OCI-LY1 (cell line): ENCODE measurements around the gene SHC1.

Source experiments
- H2AFZ ChIP-seq: fragments of 200-600 bp; sonication (generic), shearing (Covaris generic); 2 replicates; pipeline ENCODE4 v1.6.0; 2014; ENCODE audit warnings: antibody characterized with exemption, mild to moderate bottlenecking, low read length
- H3F3A ChIP-seq: fragments of 200-600 bp; sonication (generic), shearing (Covaris generic); 2 replicates; pipeline ENCODE4 v1.6.0; 2014; ENCODE audit warnings: mild to moderate bottlenecking, antibody characterized with exemption, low read length, moderate library complexity; ENCODE audit not compliant: insufficient read depth
- H3K27ac ChIP-seq: fragments of 200-600 bp; sonication (generic); 2 replicates; pipeline ENCODE4 v1.5.1; 2014; ENCODE audit warnings: low read length, mixed run types, mild to moderate bottlenecking, low read depth; ENCODE audit not compliant: poor library complexity, severe bottlenecking
- H3K27me3 ChIP-seq: fragments of 200-600 bp; sonication (generic); 2 replicates; pipeline ENCODE4 v1.6.0; 2014; ENCODE audit warnings: antibody characterized with exemption, mild to moderate bottlenecking, low read length, moderate library complexity; ENCODE audit not compliant: insufficient read depth
- H3K36me3 ChIP-seq: fragments of 200-600 bp; sonication (generic); 2 replicates; pipeline ENCODE4 v1.6.1; 2014; ENCODE audit warnings: mild to moderate bottlenecking, antibody characterized with exemption, low read length, moderate library complexity, mixed read lengths; ENCODE audit not compliant: insufficient read depth
- H3K4me1 ChIP-seq: fragments of 200-600 bp; sonication (generic); 2 replicates; pipeline ENCODE4 v1.5.1; 2014; ENCODE audit warnings: mild to moderate bottlenecking, low read length, moderate library complexity; ENCODE audit not compliant: insufficient read depth, severe bottlenecking
- H3K4me2 ChIP-seq: fragments of 200-600 bp; sonication (generic), shearing (Covaris generic); 2 replicates; pipeline ENCODE4 v1.6.1; 2014; ENCODE audit warnings: low read length
- H3K4me3 ChIP-seq: fragments of 200-600 bp; sonication (generic); 2 replicates; pipeline ENCODE4 v1.5.1; 2014; ENCODE audit warnings: low read length, low read depth, mild to moderate bottlenecking, mixed read lengths; ENCODE audit not compliant: poor library complexity, severe bottlenecking
- H3K79me2 ChIP-seq: fragments of 200-600 bp; shearing (Covaris generic); 2 replicates; pipeline ENCODE4 v1.6.1; 2016; ENCODE audit warnings: mixed run types, low read length, mixed read lengths; ENCODE audit not compliant: insufficient read depth
- H3K9ac ChIP-seq: fragments of 200-600 bp; sonication (generic), shearing (Covaris generic); 2 replicates; pipeline ENCODE4 v1.6.1; 2014; ENCODE audit warnings: mild to moderate bottlenecking, low read length, mixed read lengths
- H3K9me2 ChIP-seq: fragments of 200-600 bp; sonication (generic), shearing (Covaris generic); 2 replicates; pipeline ENCODE4 v1.6.1; 2014; ENCODE audit warnings: low read depth, mild to moderate bottlenecking, low read length, mixed read lengths
- H3K9me3 ChIP-seq: fragments of 200-600 bp; shearing (Covaris generic); 2 replicates; pipeline ENCODE4 v1.6.1; 2014; ENCODE audit warnings: low read length, mixed read lengths
- H4K20me1 ChIP-seq: fragments of 200-600 bp; sonication (generic), shearing (Covaris generic); 2 replicates; pipeline ENCODE4 v1.6.0; 2016; ENCODE audit warnings: mild to moderate bottlenecking, low read length; ENCODE audit not compliant: insufficient read depth
- EZH2 ChIP-seq: fragments of 200-600 bp; sonication (generic), shearing (Covaris generic); IDR thresholded peaks from 2 replicates; pipeline ENCODE4 v1.8.0; 2017; ENCODE audit warnings: borderline replicate concordance, mixed run types, mild to moderate bottlenecking, antibody characterized with exemption, low read length, moderate library complexity, mixed read lengths
- TF ChIP-seq, protein P1 (sequence below): fragments of 200-600 bp; sonication (generic), shearing (Covaris generic); IDR thresholded peaks from 2 replicates; pipeline ENCODE4 v1.5.1; 2017; ENCODE audit warnings: mild to moderate bottlenecking, antibody characterized with exemption, low read length, moderate library complexity, mixed read lengths

The SHC1 gene

DNA sequence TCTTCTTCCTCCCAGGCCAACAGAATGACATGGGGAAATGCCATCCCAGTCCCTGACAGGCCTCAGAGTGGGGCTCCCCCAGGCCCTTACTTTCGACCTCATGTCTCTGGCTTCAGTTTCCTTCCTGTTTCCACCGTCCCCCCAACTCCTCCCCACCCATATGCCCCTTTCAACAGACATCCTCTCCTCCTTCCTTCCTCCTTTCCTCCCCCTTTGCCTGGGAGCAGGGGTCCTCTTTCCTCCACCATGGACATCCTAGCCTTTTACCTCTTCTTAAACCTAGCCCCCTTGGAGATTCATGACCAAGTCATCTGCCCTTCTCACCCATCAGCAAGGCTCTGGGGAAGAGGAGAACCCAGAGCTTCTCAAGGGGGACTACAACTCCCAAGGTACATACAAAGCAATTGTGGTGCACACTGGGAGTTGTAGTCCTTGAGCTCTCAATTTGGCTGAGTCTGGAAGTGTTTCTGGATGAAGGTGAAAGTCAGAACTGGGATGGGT, 36.1 kb upstream of the SHC1 start:
- Histone ChIP-seq H3K27ac (peak overlapping the region; percentile 69), H3K36me3 (no peaks in the 10 kb centered on the region), H3K4me3 (no peak overlapping the region), H3K79me2 (no peaks in the 10 kb centered on the region), H3K9ac (no peak overlapping the region), H3F3A (peaks cover 4% of the 10 kb centered on the region; the same call in 1 of the 2 replicates), H2AFZ (no peak overlapping the region), H3K4me1 (peaks cover 32% of the 10 kb centered on the region), H3K27me3 (no peaks in the 10 kb centered on the region), H3K4me2 (no peak overlapping the region), H4K20me1 (no peaks in the 10 kb centered on the region), H3K9me2 (no peaks in the 10 kb centered on the region), H3K9me3 (no peaks in the 10 kb centered on the region)
- TF ChIP-seq EZH2: no peak
- TF ChIP-seq, protein P1, sequence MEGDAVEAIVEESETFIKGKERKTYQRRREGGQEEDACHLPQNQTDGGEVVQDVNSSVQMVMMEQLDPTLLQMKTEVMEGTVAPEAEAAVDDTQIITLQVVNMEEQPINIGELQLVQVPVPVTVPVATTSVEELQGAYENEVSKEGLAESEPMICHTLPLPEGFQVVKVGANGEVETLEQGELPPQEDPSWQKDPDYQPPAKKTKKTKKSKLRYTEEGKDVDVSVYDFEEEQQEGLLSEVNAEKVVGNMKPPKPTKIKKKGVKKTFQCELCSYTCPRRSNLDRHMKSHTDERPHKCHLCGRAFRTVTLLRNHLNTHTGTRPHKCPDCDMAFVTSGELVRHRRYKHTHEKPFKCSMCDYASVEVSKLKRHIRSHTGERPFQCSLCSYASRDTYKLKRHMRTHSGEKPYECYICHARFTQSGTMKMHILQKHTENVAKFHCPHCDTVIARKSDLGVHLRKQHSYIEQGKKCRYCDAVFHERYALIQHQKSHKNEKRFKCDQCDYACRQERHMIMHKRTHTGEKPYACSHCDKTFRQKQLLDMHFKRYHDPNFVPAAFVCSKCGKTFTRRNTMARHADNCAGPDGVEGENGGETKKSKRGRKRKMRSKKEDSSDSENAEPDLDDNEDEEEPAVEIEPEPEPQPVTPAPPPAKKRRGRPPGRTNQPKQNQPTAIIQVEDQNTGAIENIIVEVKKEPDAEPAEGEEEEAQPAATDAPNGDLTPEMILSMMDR: no peak

DNA sequence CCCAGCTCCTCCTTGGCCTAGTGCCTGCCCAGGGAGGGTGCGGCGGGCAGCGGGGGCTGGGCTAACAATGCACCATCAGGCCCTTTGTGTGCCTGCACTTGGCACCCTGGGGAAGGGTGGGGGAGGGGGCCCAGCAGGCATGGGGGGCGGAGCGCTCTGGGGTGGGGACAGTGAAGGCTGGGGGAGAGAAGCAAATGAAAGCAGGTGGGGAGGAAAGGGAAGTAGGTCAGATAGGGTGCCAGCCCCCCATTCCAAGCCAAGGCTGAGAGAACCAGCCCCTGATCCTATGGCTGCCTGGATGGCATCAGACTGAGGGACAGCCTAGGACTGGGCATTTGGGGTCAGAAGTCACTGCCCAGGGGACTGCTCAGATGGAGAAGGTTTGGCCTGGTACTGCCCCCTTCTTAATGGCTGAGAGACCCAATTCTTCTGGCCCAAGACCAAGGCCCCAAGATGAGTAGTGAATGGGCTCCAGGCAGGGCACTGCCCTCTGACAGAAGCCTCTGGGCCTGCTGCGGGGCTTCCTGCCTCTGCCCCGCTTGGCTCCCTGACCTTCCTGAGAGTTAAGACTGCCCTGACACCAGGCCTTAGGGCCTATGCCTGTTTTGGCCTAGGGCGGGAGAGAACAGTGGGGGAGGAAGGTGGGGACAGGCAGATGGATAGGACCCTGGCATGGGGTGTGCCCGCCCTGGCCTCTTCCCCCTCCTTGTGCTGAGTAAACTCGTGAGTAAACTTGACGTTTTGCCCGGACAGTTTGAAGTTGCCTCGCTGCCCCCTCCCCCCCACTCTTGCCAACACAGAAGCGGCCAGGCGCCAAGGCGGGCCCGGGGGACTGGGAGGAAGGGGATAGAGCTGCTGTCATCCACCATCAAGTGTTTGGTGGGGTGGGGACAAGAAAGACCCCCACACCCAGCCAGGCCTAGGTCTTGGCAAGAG, 34.8 kb upstream of the SHC1 start:
- no peak overlapping the region for H3K9ac ChIP-seq

DNA sequence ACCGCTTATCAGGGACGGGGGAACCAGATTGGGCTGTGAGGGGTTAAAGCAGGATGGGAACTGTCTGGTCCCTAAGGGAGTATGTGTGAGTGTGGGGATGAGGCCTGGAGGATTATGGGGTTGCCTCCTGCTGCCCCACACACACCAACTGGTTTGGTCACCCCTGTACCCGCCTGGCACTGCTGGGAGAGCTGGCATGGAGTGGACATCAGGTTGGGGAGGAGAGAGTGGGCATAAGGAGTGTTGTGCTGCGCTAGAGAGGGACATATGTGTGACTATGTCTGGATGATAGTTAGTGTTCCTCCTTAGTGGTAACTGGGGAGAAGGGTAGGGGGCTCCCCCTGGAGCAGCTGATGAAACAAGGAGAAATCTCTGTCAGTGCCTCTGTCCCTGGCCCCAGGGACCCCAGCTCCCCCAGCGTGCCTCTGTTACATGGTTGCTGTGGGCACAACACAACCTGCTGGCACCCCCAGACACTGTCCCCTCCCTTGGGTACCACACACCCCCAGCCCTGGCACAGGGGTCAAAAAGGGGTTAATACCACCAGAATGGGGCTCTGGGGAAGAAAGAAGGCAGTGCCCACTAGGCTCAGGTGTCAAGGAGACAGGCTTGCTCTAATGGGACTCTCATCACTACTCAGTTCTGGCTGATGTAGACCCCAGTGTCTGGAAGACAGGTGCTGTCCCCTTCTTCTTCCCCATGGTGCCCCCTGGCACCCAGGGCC, 34.0 kb upstream of the SHC1 start:
- TF ChIP-seq, protein P1: no peak
- TF ChIP-seq EZH2: no peak
- Histone ChIP-seq H3K4me3 (peak overlapping the region; percentile 90), H3K79me2 (no peaks in the 10 kb centered on the region), H3K9me3 (no peaks in the 10 kb centered on the region), H3K36me3 (no peaks in the 10 kb centered on the region), H3K4me2 (peak overlapping the region; percentile 99), H4K20me1 (no peaks in the 10 kb centered on the region), H3K27ac (peak overlapping the region; percentile 69), H3K9me2 (no peaks in the 10 kb centered on the region), H3K9ac (peak overlapping the region; percentile 93; the same call in 1 of the 2 replicates), H2AFZ (no peak overlapping the region), H3K27me3 (no peaks in the 10 kb centered on the region), H3F3A (peaks cover 4% of the 10 kb centered on the region; the same call in 1 of the 2 replicates), H3K4me1 (peaks cover 40% of the 10 kb centered on the region)

More for the DNA sequence above, 34.8 kb upstream of the SHC1 start:
- Histone ChIP-seq H3K27me3 (no peaks in the 10 kb centered on the region), H3K79me2 (no peaks in the 10 kb centered on the region), H3K9me3 (no peaks in the 10 kb centered on the region), H3K4me1 (peaks cover 32% of the 10 kb centered on the region), H3K36me3 (no peaks in the 10 kb centered on the region), H3F3A (peaks cover 4% of the 10 kb centered on the region; the same call in 1 of the 2 replicates), H3K27ac (peak overlapping the region; percentile 69), H3K4me3 (no peak overlapping the region), H3K4me2 (peak overlapping the region; percentile 99; the same call in 1 of the 2 replicates), H2AFZ (no peak overlapping the region), H4K20me1 (no peaks in the 10 kb centered on the region), H3K9me2 (no peaks in the 10 kb centered on the region)
- TF ChIP-seq, protein P1: no peak
- TF ChIP-seq EZH2: no peak
